ENCODE results near the gene KCNIP3.

DNA sequence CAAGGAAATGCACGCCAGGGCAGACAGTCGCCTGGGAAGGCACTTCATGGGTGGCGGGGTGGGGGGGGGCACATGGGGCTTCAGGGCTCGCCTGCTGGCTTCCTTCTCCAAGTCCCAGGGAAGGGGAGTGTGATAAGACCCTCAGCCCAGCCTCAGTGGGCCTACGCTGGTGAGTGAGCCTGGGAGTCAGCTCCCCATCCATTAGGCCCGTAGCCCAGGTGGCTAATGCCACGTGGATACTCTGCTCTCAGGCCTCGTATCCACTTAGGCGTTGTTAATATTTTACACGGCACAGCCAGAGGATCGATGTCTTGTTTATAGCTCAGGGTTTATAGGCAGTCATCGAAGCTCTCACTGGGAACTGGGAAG, 47.1 kb downstream of the KCNIP3 start:
- TF ChIP-seq, protein P1, sequence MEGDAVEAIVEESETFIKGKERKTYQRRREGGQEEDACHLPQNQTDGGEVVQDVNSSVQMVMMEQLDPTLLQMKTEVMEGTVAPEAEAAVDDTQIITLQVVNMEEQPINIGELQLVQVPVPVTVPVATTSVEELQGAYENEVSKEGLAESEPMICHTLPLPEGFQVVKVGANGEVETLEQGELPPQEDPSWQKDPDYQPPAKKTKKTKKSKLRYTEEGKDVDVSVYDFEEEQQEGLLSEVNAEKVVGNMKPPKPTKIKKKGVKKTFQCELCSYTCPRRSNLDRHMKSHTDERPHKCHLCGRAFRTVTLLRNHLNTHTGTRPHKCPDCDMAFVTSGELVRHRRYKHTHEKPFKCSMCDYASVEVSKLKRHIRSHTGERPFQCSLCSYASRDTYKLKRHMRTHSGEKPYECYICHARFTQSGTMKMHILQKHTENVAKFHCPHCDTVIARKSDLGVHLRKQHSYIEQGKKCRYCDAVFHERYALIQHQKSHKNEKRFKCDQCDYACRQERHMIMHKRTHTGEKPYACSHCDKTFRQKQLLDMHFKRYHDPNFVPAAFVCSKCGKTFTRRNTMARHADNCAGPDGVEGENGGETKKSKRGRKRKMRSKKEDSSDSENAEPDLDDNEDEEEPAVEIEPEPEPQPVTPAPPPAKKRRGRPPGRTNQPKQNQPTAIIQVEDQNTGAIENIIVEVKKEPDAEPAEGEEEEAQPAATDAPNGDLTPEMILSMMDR (IDR thresholded peaks at IDR 0.05), result no peak
- no peak for TF ChIP-seq POLR2AphosphoS5 (IDR thresholded peaks at IDR 0.05; ENCODE audit: insufficient read depth in 1 of 2, low read depth in 1 of 2)

All from vagina (tissue), 2 donors.